Upper lobe of right lung (tissue), 1 donor: ENCODE measurements around the gene HELZ2. TPM values are rescaled to one million over a fixed set of nuclear protein-coding genes. Genes with fewer than 3 reads are reported as not detected.

ENCODE experiments used
- ATAC-seq: fragments of 200-7000 bp; cut with Tn5 transposase; one replicate; pipeline ENCODE4 v1.9.1; 2020; ENCODE audit warnings: mild to moderate bottlenecking, moderate library complexity
- DNase-seq: peaks from one replicate; pipeline ENCODE4 v3.0.0-alpha.2; 2020
- H3K27ac ChIP-seq: fragments of 200-600 bp; one replicate; pipeline ENCODE4 v1.8.0; 2022
- H3K27me3 ChIP-seq: fragments of 200-600 bp; one replicate; pipeline ENCODE4 v1.8.0; 2022; ENCODE audit warnings: mild to moderate bottlenecking
- H3K36me3 ChIP-seq: fragments of 200-600 bp; one replicate; pipeline ENCODE4 v1.8.0; 2022
- H3K4me1 ChIP-seq: fragments of 200-600 bp; one replicate; pipeline ENCODE4 v1.8.0; 2022
- H3K4me3 ChIP-seq: fragments of 200-600 bp; one replicate; pipeline ENCODE4 v1.8.0; 2022; ENCODE audit warnings: mild to moderate bottlenecking
- H3K9me3 ChIP-seq: fragments of 200-600 bp; one replicate; pipeline ENCODE4 v1.8.0; 2022
- intact Hi-C: fragments of 100-400 bp; cut with DNase I; formaldehyde crosslinking; loops from one replicate; pipeline ENCODE4 v1.11.0; 2022
- total RNA-seq: library from RNA; stranded (reverse); fragmentation: NEBNext Ultra II Directional; extraction: Animal tissue kit (Norgen Biotek cat#: 25700); gene quantifications from one replicate; pipeline ENCODE4 v1.2.1, GENCODE V29; 2021
- TF ChIP-seq, protein P1 (sequence below): fragments of 200-600 bp; IDR thresholded peaks from one replicate; pipeline ENCODE4 v1.8.0; 2022; ENCODE audit warnings: antibody characterized with exemption
- donor health status: DM: no; HTN: yes; CAD: no; lungs with severe emphysema.

The HELZ2 gene
- total RNA-seq, 1 donor from 2014 or later, result 53.3 TPM

DNA sequence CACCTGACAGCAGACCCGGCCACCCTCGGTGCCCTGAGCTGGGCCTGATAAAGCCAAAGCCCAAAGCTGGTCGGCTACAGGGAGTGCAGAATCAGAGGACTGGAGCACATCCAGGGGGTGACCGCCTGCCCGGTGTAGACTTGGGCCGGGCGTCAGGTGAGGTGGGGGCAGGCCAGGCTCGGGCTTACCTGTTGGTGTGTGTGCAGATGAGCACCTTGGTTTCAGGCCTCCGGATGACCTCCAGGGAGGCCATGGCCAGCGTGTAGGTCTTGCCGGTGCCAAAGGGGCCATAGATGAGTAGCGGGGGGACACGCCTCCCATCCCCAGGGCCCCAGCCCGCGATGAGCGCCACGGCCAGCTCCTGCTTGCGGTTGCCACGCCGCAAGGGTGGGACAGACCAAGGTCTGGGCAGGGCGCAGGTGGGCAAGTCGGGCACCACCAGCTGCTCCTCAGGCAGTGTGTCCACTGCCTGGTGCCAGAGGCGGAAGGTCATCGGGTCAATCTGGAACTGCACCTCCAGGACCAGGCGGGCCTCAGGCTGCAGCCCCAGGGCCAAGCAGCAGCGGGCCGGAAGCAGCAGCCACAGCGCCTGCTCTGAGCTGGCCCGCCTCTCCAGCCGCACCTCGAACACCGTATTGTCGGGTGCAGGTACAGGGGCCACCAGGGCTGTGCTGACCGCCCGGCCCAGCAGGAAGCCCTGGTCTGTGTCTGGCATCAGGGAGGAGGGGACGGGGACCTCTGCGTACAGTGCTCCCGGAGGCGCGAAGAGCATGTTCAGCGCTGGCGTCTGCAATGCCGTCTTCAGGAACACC lies 5.7 kb downstream of the HELZ2 start:
- TF ChIP-seq, protein P1, sequence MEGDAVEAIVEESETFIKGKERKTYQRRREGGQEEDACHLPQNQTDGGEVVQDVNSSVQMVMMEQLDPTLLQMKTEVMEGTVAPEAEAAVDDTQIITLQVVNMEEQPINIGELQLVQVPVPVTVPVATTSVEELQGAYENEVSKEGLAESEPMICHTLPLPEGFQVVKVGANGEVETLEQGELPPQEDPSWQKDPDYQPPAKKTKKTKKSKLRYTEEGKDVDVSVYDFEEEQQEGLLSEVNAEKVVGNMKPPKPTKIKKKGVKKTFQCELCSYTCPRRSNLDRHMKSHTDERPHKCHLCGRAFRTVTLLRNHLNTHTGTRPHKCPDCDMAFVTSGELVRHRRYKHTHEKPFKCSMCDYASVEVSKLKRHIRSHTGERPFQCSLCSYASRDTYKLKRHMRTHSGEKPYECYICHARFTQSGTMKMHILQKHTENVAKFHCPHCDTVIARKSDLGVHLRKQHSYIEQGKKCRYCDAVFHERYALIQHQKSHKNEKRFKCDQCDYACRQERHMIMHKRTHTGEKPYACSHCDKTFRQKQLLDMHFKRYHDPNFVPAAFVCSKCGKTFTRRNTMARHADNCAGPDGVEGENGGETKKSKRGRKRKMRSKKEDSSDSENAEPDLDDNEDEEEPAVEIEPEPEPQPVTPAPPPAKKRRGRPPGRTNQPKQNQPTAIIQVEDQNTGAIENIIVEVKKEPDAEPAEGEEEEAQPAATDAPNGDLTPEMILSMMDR, result no peak
- ATAC-seq, result peak; percentile 0

DNA sequence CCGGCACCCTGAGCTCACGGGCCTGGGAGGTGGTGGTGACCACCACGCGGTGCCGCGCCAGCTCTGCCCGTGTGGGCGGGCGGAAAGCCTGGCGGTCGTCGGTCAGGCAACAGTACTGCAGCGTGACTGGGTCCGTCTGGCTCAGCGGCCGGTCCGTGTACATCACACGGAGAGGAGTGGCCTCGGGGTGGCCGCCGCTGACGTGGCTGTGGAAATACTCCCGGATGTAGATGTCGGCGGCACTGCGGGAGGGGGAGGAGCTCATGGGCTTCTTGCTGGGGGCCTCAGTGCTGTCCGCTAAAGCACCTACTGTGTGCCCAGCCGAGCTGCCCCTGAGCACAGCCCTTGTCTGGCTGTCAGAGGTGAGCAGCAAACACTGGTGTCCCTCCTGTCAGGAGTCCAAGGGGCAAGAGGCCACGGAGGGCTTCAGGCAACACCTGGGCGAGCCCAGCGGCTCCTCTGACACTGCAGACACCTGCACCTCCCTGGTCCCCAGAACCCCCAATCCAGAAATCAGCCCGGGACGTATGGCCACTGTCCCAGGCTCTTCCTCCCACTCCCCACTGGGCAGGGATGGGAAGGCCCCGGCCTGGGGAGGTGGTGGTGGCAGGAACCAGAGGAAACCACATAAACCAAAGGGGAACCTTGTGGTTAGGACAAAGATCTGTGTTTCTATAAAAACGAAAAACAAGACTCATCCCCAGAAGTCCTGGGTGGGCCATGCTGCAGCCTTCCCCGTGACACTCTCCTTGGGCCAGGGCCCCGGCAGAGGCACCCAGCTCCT lies 6.5 kb downstream of the HELZ2 start:
- Histone ChIP-seq H3K9me3 (no peaks in the 10 kb centered on the region), H3K4me1 (peaks cover 10% of the 10 kb centered on the region), H3K36me3 (peaks cover 27% of the 10 kb centered on the region), H3K27ac (no peak overlapping the region), H3K4me3 (no peak overlapping the region), H3K27me3 (no peaks in the 10 kb centered on the region)
- ATAC-seq, result peak; percentile 64
- TF ChIP-seq, protein P1, result no peak
- intact Hi-C loops, result no loop called here
- peak; percentile 87 for DNase-seq

More for the DNA sequence above, 5.7 kb downstream of the HELZ2 start:
- DNase-seq, result no peak
- peaks cover 21% of the 10 kb centered on the region for H3K36me3 ChIP-seq
- H3K9me3 ChIP-seq, result no peaks in the 10 kb centered on the region
- intact Hi-C loops, result no loop called here
- H3K4me3 ChIP-seq, result peak overlapping the region; percentile 8
- H3K27me3 ChIP-seq, result no peaks in the 10 kb centered on the region
- no peak overlapping the region for H3K27ac ChIP-seq
- H3K4me1 ChIP-seq, result peaks cover 18% of the 10 kb centered on the region

DNA sequence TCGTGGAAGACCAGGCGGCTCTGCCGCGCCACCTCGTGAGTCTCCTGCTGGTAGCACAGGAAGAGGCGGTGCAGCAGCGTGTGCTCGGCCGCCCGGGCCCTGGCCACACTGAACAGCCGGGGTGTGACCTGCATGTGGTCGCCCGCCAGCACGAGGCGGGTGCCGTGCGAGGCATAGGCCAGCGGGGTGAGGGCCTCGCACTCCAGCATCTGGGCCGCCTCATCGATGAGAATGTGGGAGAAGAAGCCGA lies 7.0 kb downstream of the HELZ2 start:
- H3K9me3 ChIP-seq, result no peaks in the 10 kb centered on the region
- peaks cover 8% of the 10 kb centered on the region for H3K4me1 ChIP-seq
- peak; percentile 10 for ATAC-seq
- H3K27me3 ChIP-seq, result no peaks in the 10 kb centered on the region
- no peak for DNase-seq
- TF ChIP-seq, protein P1, result no peak
- H3K36me3 ChIP-seq, result peaks cover 27% of the 10 kb centered on the region
- H3K4me3 ChIP-seq, result no peak overlapping the region
- intact Hi-C loops, result no loop called here
- H3K27ac ChIP-seq, result no peak overlapping the region

DNA sequence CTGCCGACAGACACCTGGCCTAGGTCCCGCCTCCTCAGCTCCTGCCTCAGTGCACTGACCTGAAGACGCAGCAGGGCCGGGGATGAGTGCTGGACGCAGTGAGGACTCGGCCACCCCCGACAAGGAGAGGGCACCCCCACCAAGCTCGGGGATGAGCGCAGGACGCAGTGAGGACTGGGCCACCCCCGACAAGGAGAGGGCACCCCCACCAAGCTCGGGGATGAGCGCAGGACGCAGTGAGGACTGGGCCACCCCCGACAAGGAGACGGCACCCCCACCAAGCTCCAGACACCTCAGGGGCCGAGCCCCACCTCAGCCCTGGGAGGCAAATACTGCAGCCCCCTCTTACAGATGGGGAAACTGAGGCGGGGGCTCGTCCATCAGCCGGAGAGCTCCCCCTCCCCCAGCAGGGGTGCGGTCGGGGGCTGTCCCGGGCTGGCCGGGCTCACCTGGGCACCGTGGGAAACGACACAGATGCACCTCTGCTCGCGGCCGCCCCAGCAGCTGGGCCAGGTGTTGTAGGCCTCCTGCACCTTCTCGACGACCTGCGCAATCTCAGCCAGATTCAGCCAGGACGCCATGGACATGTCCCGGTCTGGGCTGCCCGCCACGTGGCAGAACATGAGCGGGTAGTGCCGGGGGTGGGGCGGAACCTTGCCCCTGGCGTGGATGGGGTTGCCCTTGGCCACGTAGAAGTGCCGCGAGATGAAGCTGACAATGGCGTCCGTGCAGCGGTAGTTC lies 7.5 kb downstream of the HELZ2 start:
- DNase-seq (no peak), ATAC-seq (no peak)
- Histone ChIP-seq H3K4me3 (no peak overlapping the region), H3K27ac (no peak overlapping the region), H3K36me3 (peaks cover 32% of the 10 kb centered on the region), H3K9me3 (no peaks in the 10 kb centered on the region), H3K27me3 (no peaks in the 10 kb centered on the region), H3K4me1 (peaks cover 8% of the 10 kb centered on the region)
- TF ChIP-seq, protein P1, result no peak
- intact Hi-C loops, result no loop called here

DNA sequence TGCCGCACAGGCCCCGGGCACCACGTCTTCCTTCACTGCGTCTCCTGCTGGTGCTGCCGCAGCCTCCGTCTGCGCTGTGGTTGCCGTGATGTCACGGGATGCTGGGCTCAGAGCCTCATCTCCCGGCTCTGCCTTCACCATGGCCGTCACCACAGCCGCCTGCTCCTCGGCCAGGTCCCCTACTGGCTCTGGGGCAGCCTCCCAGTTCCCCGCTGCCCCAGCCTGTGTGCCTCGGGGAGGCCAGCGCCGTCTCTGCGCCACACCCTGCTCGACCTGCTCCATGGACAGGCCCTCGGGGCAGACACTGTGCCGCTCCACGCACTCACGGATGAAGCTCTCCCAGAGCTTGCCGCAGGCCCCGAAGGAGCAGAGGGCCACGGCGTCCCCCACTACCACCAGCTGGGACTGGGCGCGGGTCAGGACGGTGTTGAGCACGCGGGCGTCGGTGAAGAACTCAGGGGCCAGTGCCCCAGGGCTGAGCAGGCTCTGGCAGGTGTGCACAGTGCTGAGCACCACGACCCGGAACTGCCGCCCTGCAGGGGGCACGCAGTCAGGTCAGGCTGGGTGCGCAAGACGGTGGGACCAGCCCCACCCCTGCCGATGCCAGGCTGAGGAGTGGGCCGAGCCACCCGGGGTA lies 8.2 kb downstream of the HELZ2 start:
- Histone ChIP-seq H3K9me3 (no peaks in the 10 kb centered on the region), H3K4me3 (no peak overlapping the region), H3K4me1 (peaks cover 8% of the 10 kb centered on the region), H3K27me3 (no peaks in the 10 kb centered on the region), H3K36me3 (peaks cover 39% of the 10 kb centered on the region), H3K27ac (no peak overlapping the region)
- TF ChIP-seq, protein P1, result no peak
- DNase-seq (no peak), ATAC-seq (no peak)
- intact Hi-C loops, result no loop called here
